ENCODE data around the gene P4HB. TPM values are rescaled to one million over a fixed set of nuclear protein-coding genes. Genes with fewer than 3 reads are reported as not detected.

The P4HB gene
- polyA plus RNA-seq, 3 donors, result 401 to 475 (median 404) TPM

DNA sequence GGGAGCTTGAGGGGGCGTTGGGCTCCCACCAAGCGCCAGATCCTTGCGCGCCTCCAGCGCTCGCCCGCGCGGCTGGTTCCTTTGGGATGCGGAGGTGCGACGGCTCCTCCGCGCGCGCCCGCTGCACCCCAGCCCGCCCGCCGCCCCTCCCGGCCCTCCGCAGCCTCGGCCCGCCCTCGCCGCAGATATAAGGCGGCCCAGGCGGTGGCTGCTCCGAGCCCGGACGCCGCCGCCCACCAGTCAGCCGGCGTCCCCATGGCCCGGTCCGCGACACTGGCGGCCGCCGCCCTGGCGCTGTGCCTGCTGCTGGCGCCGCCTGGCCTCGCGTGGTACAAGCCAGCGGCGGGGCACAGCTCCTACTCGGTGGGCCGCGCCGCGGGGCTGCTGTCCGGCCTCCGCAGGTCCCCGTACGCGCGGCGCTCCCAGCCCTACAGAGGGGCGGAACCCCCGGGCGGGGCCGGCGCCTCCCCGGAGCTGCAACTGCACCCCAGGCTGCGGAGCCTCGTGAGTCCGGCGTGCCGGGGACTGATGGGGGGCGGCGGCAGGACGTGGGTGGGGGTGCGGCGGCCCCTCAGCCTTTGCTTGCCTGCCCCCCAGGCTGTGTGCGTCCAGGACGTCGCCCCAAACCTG, 41.8 kb upstream of the P4HB start, which contains the start of gene NPB:
NPB (plus strand) TSS at position 216 of the 630 bp plus-strand sequence; CDS start at position 256, 40 bp downstream.
- DNase-seq (ENCODE audit: extremely low read depth in 1 of 11, low read depth in 9 of 11, low spot score in 4 of 11), result no peak

DNA sequence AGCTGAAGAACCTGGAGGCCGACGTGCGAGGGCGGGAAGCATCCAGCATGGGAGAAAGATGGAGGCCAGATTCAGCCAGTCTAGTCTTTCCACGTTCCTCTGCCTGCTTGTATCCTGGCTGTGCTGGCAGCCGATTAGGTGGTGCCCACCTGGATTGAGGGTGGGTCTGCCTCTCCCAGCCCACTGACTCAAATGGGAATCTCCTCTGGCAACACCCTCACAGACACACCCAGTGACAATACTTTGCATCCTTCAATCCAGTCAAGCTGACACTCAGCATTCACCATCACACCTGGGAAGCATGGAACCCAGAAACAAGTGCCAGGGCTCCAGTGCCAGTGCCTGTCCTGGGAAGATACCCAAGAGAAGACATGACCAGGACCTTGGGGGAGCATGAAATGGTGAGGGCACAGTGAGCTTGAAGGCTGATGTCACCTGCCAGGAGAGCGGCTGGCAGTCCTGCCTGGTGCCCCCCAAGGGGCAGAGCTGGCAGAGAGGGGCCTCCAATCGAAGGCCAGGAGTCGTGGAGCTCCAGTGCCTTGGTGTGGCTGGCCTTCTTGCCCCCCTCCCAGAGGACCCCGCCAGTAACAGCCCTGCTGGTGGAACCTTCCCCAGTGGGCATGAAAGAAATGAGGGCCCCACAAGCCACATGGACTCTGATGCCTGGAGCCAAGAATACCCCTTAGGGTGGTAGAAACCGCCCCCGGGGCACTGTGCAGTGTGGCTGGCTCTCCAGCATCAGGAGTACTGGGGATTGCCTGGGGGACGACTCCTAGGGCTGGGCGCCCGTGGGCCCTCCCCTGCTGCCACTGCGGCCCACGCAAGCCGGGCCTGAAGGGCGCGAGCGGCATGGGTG, 41.1 kb upstream of the P4HB start:
- DNase-seq (ENCODE audit: extremely low read depth in 1 of 11, low read depth in 9 of 11, low spot score in 4 of 11), result no peak

DNA sequence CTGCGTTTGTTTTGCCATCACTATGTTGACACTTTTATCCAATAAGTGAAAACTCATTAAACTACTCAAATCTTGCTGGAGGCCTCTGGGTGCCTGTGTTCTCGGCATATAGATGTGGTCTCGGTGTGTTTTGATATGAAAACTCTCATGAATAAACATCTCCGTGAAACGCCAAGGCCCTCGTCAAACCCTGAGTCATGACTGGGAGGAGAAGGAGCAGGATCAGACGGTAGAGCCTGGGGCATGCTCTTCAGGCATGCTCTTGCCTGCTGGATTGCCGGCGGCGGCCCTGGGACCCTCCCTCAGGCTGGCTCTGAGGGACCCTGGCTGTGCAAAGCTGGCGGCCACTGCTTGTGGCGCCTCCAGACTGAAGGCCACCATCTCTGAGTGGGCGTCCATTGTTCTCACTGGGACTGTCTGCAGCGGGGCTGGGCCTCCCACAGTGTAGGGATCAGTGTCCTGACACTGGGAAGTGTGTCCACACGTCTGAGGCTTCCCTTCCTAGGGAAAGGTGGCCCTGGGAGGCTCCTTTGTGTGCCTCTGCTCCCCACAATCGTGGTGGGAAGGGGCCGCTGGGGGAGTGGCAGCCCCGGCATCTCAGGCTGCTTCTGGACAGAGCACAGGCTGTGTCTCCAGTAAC, 40.0 kb upstream of the P4HB start:
- no peak for DNase-seq (ENCODE audit: extremely low read depth in 1 of 11, low read depth in 9 of 11, low spot score in 4 of 11)

DNA sequence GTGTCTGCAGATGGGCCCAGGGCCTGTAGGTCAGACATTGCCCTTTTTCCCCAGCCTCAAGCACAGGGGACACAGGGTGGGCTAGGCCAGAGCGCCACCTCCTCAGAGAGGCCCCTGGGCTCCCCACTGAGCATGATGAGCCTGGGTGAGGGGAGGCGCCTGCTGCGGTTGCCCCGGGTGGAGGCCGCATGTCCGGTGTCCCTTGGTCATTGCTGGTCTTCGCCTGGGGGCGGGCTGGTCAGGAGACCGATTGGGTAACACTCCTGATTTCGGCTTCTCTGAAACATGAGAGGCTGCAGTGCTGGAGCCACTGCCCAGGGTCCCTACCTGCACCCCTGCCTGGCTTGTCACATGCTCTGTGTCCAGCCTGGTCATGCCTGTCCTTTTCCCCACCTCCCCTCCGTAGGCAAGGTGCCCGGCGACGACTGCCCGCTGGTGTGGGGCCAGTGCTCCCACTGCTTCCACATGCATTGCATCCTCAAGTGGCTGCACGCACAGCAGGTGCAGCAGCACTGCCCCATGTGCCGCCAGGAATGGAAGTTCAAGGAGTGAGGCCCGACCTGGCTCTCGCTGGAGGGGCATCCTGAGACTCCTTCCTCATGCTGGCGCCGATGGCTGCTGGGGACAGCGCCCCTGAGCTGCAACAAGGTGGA, 39.3 kb upstream of the P4HB start:
- DNase-seq (ENCODE audit: extremely low read depth in 1 of 11, low read depth in 9 of 11, low spot score in 4 of 11), result no peak

DNA sequence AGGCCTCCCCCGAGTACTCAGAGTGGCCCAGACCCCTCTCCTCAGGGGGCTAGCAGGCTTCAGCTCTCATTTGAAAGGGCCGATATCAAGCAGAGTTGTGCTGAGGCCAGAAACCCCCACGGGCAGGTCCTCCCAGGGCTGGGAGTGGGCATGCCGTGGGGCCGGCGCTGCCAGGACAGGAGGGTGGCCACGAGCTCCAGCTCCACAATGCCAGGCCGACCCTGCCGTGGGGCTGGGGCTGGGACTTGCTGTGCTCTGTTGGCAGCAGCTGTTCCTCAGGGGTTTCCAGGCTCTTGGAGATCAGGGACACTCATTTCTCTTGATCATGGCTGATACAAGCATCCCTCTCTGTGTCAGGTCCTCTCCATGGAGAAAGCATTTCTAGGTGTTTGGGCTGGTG, 38.5 kb upstream of the P4HB start:
- DNase-seq (ENCODE audit: extremely low read depth in 1 of 11, low read depth in 9 of 11, low spot score in 4 of 11), result no peak

DNA sequence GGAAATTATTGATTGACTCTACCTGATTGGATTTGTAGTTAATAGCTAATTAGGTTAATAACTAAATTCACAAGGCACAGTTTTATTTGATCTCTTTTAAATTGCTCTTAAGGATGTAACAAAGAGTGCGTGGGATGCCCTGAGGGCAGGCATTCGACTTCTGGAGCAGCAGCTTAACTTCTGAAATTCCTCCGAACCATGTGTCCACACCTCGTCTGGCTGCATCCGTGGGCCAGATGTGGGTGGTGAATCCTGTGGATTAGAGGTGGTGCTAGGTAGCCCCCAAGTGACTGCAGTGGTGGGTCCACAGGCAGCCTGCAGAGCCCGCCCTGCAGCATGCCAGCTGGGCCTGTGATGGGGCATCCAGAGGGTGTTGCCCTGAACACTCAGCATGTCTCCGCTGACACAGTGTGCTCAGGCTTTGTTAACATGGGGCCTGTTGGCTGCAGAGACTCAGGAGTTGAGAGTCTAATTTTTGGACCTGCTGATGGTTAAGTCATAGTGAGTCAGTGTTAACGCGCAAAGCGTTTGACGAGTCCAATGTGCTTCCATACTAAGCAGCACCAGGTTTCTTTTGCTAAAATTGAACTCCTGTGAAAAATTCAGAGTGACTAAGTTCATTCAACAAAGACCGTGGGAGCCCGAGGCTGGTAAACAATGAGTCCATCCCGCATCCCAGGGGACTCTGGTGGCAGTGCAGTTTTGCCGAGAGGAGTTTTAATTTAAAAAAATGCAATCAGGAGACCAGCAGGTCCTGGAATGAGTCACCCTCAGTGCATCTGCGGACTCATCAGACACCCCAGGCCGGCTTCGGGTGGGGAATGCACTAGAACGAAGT, 37.9 kb upstream of the P4HB start:
- DNase-seq (ENCODE audit: extremely low read depth in 1 of 11, low read depth in 9 of 11, low spot score in 4 of 11), result no peak

DNA sequence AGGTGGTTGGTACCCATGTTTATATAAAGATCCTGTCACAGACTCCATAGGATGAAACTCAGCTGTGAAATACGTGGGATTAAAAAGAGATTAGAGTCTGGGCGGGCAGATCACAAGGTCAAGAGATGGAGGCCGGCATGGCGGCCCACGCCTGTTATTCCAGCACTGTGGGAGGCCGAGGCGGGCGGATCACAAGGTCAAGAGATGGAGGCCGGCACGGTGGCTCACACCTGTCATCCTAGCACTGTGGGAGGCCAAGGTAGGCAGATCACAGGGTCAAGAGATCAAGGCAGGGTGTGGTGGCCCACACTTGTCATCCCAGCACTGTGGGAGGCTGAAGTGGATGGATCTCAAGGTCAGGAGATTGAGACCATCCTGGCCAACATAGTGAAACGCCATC, 35.1 kb upstream of the P4HB start:
- no peak for DNase-seq (ENCODE audit: extremely low read depth in 1 of 11, low read depth in 9 of 11, low spot score in 4 of 11)

DNA sequence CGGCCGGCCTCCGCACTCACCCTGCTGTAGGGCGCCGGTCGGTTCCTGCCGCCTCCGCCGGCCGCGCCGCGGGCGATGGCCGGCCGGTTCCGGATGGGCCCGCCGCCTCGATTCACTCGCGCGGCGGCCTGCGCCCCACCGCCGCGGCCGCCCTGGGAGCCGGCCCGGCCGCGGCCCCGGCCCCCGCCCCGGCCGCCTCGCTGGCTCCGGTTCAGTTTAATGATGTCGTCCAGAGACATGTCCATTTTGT, 30.9 kb upstream of the P4HB start:
- DNase-seq (ENCODE audit: extremely low read depth in 1 of 11, low read depth in 9 of 11, low spot score in 4 of 11), result no peak

DNA sequence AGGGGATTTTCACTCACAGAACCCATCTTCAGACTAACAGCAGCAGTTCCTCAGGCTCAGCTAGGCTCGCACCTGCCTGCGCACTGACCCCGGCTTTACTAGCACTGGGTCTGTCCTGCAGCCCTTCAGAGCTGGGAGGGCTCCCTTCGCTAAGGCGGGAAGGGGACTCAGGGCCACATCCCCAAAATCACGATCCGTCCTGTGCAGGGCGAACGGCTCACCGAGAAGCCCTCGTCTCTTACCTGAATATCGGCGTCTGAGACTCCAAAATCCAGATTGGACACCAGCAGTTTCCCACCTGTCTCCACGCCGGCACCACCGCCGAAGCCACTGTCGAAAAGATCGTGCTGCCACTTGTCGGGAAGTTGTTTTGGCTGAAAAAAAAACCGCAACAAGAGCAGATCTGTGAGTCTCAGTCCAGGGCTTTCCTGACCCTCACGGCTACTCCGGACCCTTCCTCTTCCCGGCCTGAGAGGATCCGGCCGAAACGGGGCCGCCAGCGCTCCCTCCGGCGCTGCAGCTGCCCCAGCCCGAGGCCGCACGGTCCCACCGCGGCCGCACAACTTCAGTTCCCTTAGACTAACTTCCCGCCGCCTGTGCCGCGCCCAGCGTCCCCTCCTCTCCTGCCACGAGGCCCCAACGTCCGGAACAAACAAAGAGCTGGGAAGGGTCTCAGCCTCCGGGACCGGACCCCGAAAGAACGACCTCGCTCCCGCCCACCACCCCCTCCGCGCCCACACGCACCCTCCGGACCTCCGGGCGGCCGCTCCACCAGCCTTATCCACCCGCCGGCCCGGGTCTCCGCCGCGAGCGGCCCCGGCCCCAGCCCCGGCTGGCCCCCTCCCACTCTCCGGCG, 30.3 kb upstream of the P4HB start:
- no peak for DNase-seq (ENCODE audit: extremely low read depth in 1 of 11, low read depth in 9 of 11, low spot score in 4 of 11)

DNA sequence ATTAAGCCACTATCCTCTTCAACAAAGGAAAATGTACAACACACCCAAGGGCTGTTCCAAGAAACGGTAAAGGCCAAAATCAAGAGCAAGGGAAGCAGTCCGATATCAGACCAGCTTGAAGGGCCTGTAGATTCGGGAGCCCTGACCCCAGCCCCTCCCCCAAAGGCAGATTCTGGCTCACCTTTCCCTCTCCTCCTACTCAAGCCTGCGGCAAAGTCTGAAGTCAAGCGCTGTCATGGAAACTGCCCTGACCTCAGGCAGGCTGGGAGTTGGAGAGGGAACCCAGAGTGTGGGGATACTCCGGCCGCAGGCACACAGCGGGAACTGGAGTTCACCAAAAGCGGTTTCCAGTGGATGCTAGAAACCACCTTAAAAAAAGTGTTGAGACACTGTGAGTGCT, 29.3 kb upstream of the P4HB start:
- no peak for DNase-seq (ENCODE audit: extremely low read depth in 1 of 11, low read depth in 9 of 11, low spot score in 4 of 11)

DNA sequence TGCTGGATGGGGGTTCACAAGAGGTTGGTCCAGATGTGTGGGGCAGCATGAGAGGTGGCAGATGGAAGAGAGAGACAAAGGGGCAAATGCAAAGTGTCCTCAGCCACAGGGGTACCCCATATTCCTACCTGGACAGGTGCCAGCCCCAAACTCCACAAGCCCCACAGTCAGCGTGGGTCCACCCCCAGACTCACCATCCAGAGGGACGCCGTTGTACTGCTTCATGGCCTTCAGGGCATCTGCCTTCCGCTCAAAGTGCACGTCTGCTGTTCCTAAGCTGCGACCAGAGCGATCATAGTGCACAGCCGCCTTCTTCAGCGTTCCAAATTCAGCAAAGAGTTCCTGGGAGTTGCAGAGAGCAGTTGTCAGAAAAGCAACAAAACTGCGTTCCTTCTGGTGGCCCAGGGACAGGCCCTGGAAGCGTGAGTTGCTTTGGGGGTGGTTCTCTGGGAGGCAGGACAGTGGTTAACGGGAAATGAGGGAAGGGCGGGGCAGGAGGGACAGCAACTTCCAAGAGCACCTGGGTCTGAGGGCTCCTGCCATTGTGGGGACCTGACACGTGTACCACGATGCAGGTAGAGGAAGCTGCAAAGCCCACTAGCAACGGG, 28.8 kb upstream of the P4HB start:
- DNase-seq (ENCODE audit: extremely low read depth in 1 of 11, low read depth in 9 of 11, low spot score in 4 of 11), result no peak

DNA sequence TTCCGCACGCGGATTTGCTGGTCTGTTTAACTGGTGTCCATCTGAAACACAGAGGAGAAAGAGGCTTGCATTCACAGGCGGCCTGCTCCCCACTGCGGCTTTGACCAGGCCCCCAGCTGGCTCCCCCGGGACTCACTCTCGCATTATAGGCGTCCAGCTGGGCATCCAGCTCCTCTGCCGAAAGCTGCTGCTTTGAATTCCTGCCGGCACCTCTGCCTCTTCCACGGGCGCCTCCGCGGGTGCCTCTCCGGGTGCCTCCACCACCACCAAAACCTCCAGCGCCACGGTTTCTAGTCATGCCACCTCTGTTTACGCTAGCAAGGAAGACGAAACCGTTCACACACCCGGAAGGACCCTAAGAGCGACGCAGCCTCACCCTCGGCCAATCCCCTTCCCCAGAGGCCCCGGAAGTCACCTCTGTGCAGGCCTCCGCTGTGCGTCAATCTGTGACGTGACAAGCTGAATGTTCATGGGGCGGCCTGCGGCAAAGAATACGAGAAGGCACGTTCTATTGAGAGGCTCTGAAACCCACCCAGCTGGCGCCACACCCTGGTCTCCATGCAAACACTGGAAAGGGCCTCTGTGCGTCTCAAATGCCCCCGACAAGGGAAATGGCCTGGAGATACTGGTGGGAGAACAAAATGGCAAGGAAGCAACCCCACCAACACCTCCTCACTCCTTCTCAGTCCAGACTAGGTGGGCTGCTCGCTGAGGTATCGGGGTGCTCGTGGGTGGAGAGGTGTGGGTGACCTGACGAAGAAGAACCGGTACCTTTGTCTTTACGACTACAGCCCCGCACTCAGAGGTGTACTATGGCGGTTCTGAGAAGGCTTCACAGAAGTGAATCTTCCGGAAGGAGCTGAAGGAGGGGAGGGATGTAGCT, 28.0 kb upstream of the P4HB start:
- DNase-seq (ENCODE audit: extremely low read depth in 1 of 11, low read depth in 9 of 11, low spot score in 4 of 11), result no peak

DNA sequence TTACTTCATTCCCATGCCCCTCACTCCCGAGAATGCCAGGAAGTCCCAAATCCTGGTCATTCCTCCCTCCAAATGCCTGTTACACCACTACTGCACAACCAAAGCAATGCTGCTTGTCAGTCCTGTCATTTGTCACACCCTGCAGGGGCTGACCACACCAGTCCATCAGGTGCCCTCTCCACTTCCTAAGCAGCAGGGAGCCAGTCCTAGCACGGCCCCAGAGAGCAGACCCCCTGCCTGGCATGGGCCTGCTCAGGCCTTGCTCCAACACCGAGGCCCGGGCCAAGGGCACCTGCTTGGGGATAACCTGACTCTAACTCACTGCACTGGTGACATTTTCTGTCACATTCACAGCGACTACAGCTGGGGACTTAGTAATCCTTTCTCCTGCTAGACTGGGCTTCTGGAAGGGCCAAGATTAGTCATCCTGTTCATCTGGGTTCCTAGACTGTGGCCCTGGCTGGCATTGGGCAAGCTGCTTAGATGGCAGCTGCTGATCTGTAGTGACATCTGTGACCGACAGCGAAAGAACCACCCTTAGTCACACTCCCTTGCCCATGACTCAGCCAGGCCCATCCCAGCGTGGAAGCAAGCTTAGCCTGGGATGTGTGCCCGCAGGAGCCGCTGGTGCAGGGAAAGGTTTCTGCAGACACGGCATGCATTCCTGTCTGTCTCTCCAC, 25.7 kb upstream of the P4HB start:
- DNase-seq (ENCODE audit: extremely low read depth in 1 of 11, low read depth in 9 of 11, low spot score in 4 of 11), result no peak

DNA sequence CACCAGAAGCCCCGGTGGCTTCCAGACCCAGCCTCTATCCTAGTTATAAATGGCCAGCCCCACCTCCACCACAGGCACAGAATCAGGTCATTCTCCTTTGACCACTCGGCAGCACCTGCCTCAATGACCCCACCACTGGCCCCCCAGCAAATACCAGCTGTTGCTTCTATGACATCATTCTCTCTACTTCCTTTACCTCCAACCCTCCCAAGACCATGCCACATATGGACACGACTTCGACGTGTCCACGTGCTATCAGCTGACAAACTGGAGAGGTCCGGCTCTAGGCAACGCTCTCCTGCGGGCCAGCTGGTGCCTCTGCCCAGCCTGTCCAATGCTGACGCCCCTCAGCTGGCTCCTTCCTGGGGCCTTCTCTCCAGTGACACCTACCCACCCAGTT, 25.1 kb upstream of the P4HB start:
- no peak for DNase-seq (ENCODE audit: extremely low read depth in 1 of 11, low read depth in 9 of 11, low spot score in 4 of 11)

DNA sequence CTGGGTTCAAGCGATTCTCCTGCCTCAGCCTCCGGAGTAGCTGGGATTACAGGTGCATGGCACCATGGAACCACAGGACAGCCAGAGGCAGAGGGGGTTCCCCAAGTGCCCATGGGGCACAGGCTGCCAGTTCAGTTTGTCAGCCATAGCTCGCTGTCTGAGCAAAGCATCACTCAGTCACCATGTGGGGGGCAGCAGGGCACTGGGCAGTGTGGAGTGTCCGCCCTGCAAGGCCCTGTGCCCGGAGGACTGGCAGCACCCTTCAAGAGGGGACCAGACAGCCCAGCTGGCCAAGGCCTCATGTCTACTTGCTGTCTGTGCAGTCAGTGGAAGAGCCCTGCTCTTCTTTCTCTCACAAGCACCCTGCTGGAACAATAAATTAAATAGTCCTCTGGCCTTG, 24.6 kb upstream of the P4HB start:
- no peak for DNase-seq (ENCODE audit: extremely low read depth in 1 of 11, low read depth in 9 of 11, low spot score in 4 of 11)

DNA sequence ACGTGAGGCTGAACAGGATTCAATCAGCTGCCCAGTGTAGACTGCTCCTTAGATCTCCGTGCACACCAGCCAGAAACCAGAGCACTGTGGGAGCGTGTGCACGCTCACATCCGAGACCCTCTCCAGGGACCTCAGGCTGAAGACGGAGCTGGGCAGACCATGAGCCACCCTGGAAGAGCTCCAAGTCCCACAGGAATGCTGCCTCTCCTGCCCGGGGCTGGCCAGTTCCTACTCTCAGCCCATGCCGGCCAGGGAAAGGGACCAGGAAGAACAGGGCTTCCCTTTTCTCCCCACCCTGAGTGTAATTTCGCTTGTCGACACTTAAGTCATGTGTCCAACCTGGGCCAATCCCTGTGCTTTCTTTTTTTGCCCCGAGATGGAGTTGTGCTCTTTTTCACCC, 24.2 kb upstream of the P4HB start:
- no peak for DNase-seq (ENCODE audit: extremely low read depth in 1 of 11, low read depth in 9 of 11, low spot score in 4 of 11)
